ENCODE measurements around the gene VDR.
A peak's percentile ranks its signal among the peaks of the same experiment; 100 is the strongest.
"Not testable (repeated sequence)": the region's sequence is repeated elsewhere in the genome, so short reads cannot be mapped to it uniquely, and the experiment has no call there.

The VDR gene

GRCh38 chr12:47828008-47828975, 76.5 kb downstream of the VDR start:
- no peak for DNase-seq (ENCODE audit: low read depth)

GRCh38 chr12:47825173-47825639, 79.6 kb downstream of the VDR start:
- DNase-seq (ENCODE audit: low read depth), result no peak

GRCh38 chr12:47824635-47825034, 80.2 kb downstream of the VDR start:
- DNase-seq (ENCODE audit: low read depth), result no peak

- no peak for DNase-seq (ENCODE audit: low read depth)
Observed at GRCh38 chr12:47824198-47824597, 80.6 kb downstream of the VDR start.

GRCh38 chr12:47823422-47824086, 81.2 kb downstream of the VDR start:
- no peak for DNase-seq (ENCODE audit: low read depth)

- no peak for DNase-seq (ENCODE audit: low read depth)
Observed at GRCh38 chr12:47822863-47823262, 81.9 kb downstream of the VDR start.

GRCh38 chr12:47822401-47822800, 82.4 kb downstream of the VDR start:
- DNase-seq (ENCODE audit: low read depth), result no peak

GRCh38 chr12:47821346-47821706, 83.5 kb downstream of the VDR start:
- DNase-seq (ENCODE audit: low read depth), result no peak

GRCh38 chr12:47820631-47821345, 84.0 kb downstream of the VDR start:
- DNase-seq (ENCODE audit: low read depth), result no peak

- DNase-seq (ENCODE audit: low read depth), result peak; percentile 60
Observed at GRCh38 chr12:47819896-47820630, 84.7 kb downstream of the VDR start, which contains the start of gene HDAC7. Gene HDAC7 (minus strand): TSS chr12:47819903. CDS start chr12:47819785, 118 bp downstream.

- DNase-seq (ENCODE audit: low read depth), result no peak
Observed at GRCh38 chr12:47819138-47819895, 85.5 kb downstream of the VDR start.

- DNase-seq (ENCODE audit: low read depth), result no peak
Observed at GRCh38 chr12:47818467-47819137, 86.2 kb downstream of the VDR start.

- no peak for DNase-seq (ENCODE audit: low read depth)
Observed at GRCh38 chr12:47818007-47818376, 86.8 kb downstream of the VDR start.

GRCh38 chr12:47817272-47818006, 87.4 kb downstream of the VDR start:
- no peak for DNase-seq (ENCODE audit: low read depth)

- DNase-seq (ENCODE audit: low read depth), result no peak
Observed at GRCh38 chr12:47816403-47817271, 88.2 kb downstream of the VDR start.

- not testable (repeated sequence) for DNase-seq (ENCODE audit: low read depth)
Observed at GRCh38 chr12:47815447-47815846, 89.3 kb downstream of the VDR start.

- DNase-seq (ENCODE audit: low read depth), result no peak
Observed at GRCh38 chr12:47814539-47815170, 90.1 kb downstream of the VDR start.
